B cell (primary cell): ENCODE results near the gene YWHAE. TPM values are rescaled to one million over a fixed set of nuclear protein-coding genes. Genes with fewer than 3 reads are reported as not detected.

ENCODE experiments used
- ATAC-seq: fragments of 200-7000 bp; cut with Tn5 transposase; one replicate; pipeline ENCODE4 v1.10.0; 2021; ENCODE audit warnings: low read depth, mild to moderate bottlenecking, moderate number of reproducible peaks, moderate library complexity
- CTCF ChIA-PET: fragments of 350-600 bp; sonication (Branson Sonifier 250); formaldehyde crosslinking; loops from one replicate; lab custom pipeline; 2021; ENCODE audit warnings: antibody characterized with exemption, inconsistent platforms; lab: Charles Lee
- POLR2A ChIA-PET: fragments of 350-600 bp; sonication (Branson Sonifier 250); formaldehyde crosslinking; loops from one replicate; lab custom pipeline; 2021; ENCODE audit warnings: antibody characterized with exemption; lab: Charles Lee
- DNase-seq: peaks from one replicate; pipeline ENCODE4 v3.0.0; 2013
- H2AFZ ChIP-seq: 2 replicates; pipeline ENCODE4 v1.6.1; 2012; ENCODE audit warnings: mild to moderate bottlenecking, low read depth, low read length; ENCODE audit not compliant: insufficient read depth, poor library complexity, severe bottlenecking
- H3K27ac ChIP-seq, 2 donors: 1 replicate in 1 of 2; 2 replicates in 1 of 2; pipeline ENCODE4 v1.5.1; 2012 to 2013; ENCODE audit warnings: low read length in 2 of 2, mild to moderate bottlenecking in 2 of 2, moderate library complexity in 1 of 2
- H3K27me3 ChIP-seq, 4 experiments: fragments of 200-600 bp in 1 of 4; sonication (generic) in 1 of 4; replicated peaks in 1 of 4; 1 replicate in 2 of 4; 2 replicates in 2 of 4; pipeline versions ENCODE4 v1.6.1 to v1.7.0; 2013 to 2016; ENCODE audit warnings: low read length in 3 of 4, mild to moderate bottlenecking in 2 of 4, mixed read lengths in 1 of 4, moderate library complexity in 1 of 4; ENCODE audit not compliant: insufficient read depth in 4 of 4, control insufficient read depth in 3 of 4; ENCODE audit errors: control extremely low read depth in 1 of 4
- H3K36me3 ChIP-seq, 2 experiments: replicated peaks in 1 of 2; 1 replicate in 1 of 2; 2 replicates in 1 of 2; pipeline versions ENCODE4 v1.6.1 to v1.7.1; 2013; ENCODE audit warnings: low read length in 1 of 2; ENCODE audit not compliant: insufficient read depth in 2 of 2, control insufficient read depth in 1 of 2; ENCODE audit errors: control extremely low read depth in 1 of 2, extremely low read depth in 1 of 2
- H3K4me1 ChIP-seq, 2 donors: fragments of 200-600 bp in 1 of 2; sonication (generic) in 1 of 2; 1 replicate in 1 of 2; 2 replicates in 1 of 2; pipeline versions ENCODE4 v1.5.1 to v1.6.1; 2013 to 2017; ENCODE audit warnings: low read length in 2 of 2; ENCODE audit not compliant: control insufficient read depth in 2 of 2, insufficient read depth in 2 of 2
- H3K4me2 ChIP-seq: replicated peaks from 2 replicates; pipeline ENCODE3; 2012; ENCODE audit warnings: mild to moderate bottlenecking, low read depth, low read length; ENCODE audit not compliant: poor library complexity, severe bottlenecking
- H3K4me3 ChIP-seq, 5 experiments: fragments of 200-600 bp in 1 of 5; sonication (generic) in 1 of 5; 1 replicate in 3 of 5; 2 replicates in 2 of 5; pipeline versions ENCODE4 v1.5.1 to v1.7.0; 2011 to 2016; ENCODE audit warnings: low read length in 4 of 5, mild to moderate bottlenecking in 4 of 5, low read depth in 2 of 5, control low read depth in 1 of 5, moderate library complexity in 1 of 5; ENCODE audit not compliant: insufficient read depth in 1 of 5; ENCODE audit errors: control extremely low read depth in 1 of 5, extremely low read depth in 1 of 5
- H3K79me2 ChIP-seq: fragments of 200-600 bp; sonication (generic); one replicate; pipeline ENCODE4 v1.6.0; 2016; ENCODE audit warnings: low read length; ENCODE audit not compliant: control insufficient read depth, insufficient read depth
- H3K9ac ChIP-seq: fragments of 200-600 bp; sonication (generic); 2 replicates; pipeline ENCODE4 v1.6.1; 2017; ENCODE audit warnings: mild to moderate bottlenecking, low read length, moderate library complexity
- H3K9me3 ChIP-seq, 3 donors: one replicate each; pipeline versions ENCODE4 v1.6.1 to v1.7.1; 2013; ENCODE audit warnings: low read length in 2 of 3; ENCODE audit not compliant: control insufficient read depth in 2 of 3, insufficient read depth in 1 of 3; ENCODE audit errors: control extremely low read depth in 1 of 3
- H4K20me1 ChIP-seq: 2 replicates; pipeline ENCODE4 v1.6.0; 2012; ENCODE audit warnings: mild to moderate bottlenecking, low read length; ENCODE audit not compliant: insufficient read depth, control insufficient read depth, poor library complexity, severe bottlenecking
- H3K27ac Mint-ChIP-seq: one replicate; pipeline ENCODE4 v1.8.0; 2021; ENCODE audit warnings: mixed read lengths
- H3K27me3 Mint-ChIP-seq: one replicate; pipeline ENCODE4 v1.8.0; 2021; ENCODE audit warnings: mixed read lengths
- H3K4me1 Mint-ChIP-seq: one replicate; pipeline ENCODE4 v1.8.0; 2021; ENCODE audit warnings: mixed read lengths
- H3K4me3 Mint-ChIP-seq: one replicate; pipeline ENCODE4 v1.8.0; 2021; ENCODE audit warnings: mixed read lengths
- H3K9me3 Mint-ChIP-seq: one replicate; pipeline ENCODE4 v1.8.0; 2022; ENCODE audit warnings: mixed read lengths; ENCODE audit not compliant: insufficient read depth
- CTCF ChIP-seq: fragments of 200-600 bp; IDR thresholded peaks from one replicate; pipeline ENCODE4 v1.8.0; 2022; ENCODE audit warnings: antibody characterized with exemption, mild to moderate bottlenecking
- EZH2 ChIP-seq: IDR thresholded peaks from 2 replicates; pipeline ENCODE4 v1.6.1; 2012; ENCODE audit warnings: borderline replicate concordance, low read depth, mild to moderate bottlenecking, moderate library complexity, low read length; ENCODE audit not compliant: insufficient read depth, poor library complexity, severe bottlenecking
- WGBS: methylation state at CpG from one replicate; pipeline ENCODE4 v1.1.5; 2013; ENCODE audit warnings: missing lambda C conversion rate; ENCODE audit not compliant: insufficient coverage; 5-methylcytosine and 5-hydroxymethylcytosine counted together
- intact Hi-C: fragments of 100-400 bp; cut with micrococcal nuclease; formaldehyde crosslinking; loops from one replicate; pipeline ENCODE4 v1.10.0; 2022
- polyA plus RNA-seq: library from polyadenylated mRNA; depleted of rRNA; stranded (reverse); fragments of >200 nt; gene quantifications from 2 replicates; pipeline ENCODE4 v1.2.3, GENCODE V29; 2012
- total RNA-seq, 2 donors: library from RNA; stranded (reverse); fragments of 120-200 nt in 1 of 2; gene quantifications; 1 replicate in 1 of 2; 2 replicates in 1 of 2; pipeline versions ENCODE4 v1.2.3 to v1.2.4, GENCODE V29; 2013 to 2022

Gene YWHAE
- total and polyA plus RNA-seq, 2 donors (not counting 1 experiment from before 2014, with no cell fraction given): 54.3 to 149 TPM

- no peak for DNase-seq
- Mint-ChIP-seq H3K4me3 (no peak overlapping the region), H3K27ac (no peak overlapping the region), H3K4me1 (no peaks in the 10 kb centered on the region), H3K27me3 (peaks cover 10% of the 10 kb centered on the region), H3K9me3 (no peaks in the 10 kb centered on the region)
- Histone ChIP-seq H3K4me1 (no peaks in the 10 kb centered on the region), H4K20me1 (no peaks in the 10 kb centered on the region), H3K4me2 (no peak overlapping the region), H3K79me2 (no peaks in the 10 kb centered on the region), H3K9me3 (no peaks in the 10 kb centered on the region), H3K27ac (no peak overlapping the region), H3K36me3 (no peaks in the 10 kb centered on the region), H2AFZ (no peak overlapping the region), H3K4me3 (no peak overlapping the region), H3K9ac (no peak overlapping the region), H3K27me3 (no peaks in the 10 kb centered on the region)
- intact Hi-C loops: no loop called here
- TF ChIP-seq EZH2: no peak
- no peak for TF ChIP-seq CTCF
- ChIA-PET CTCF (interaction anchor here (1.4 to 1.8 kb wide), 2 partner anchors 9 to 10 kb away, joined by 3 to 6 read pairs; no protein-coding TSS in a partner anchor), POLR2A (no interaction called here)
- ATAC-seq: no peak
- 65% methylated on average over 8 of the region's 10 CpGs for WGBS
These were observed 77.5 kb downstream of the YWHAE start for GRCh38 chr17:1322480-1322879.

- ATAC-seq (no peak), DNase-seq (no peak)
- no peaks in the 10 kb centered on the region for H3K4me1 ChIP-seq
- 77% methylated on average over 5 of the region's 6 CpGs for WGBS
- H3K4me3 ChIP-seq: no peak overlapping the region
- ChIA-PET POLR2A (no interaction called here), CTCF (interaction anchor here (1.4 to 1.8 kb wide), 2 partner anchors 9 to 10 kb away, joined by 3 to 6 read pairs; no protein-coding TSS in a partner anchor)
- H3K4me1 Mint-ChIP-seq: no peaks in the 10 kb centered on the region
- no peak overlapping the region for H3K27ac ChIP-seq
- no peaks in the 10 kb centered on the region for H3K27me3 ChIP-seq
- H4K20me1 ChIP-seq: no peaks in the 10 kb centered on the region
- no peaks in the 10 kb centered on the region for H3K79me2 ChIP-seq
- H2AFZ ChIP-seq: no peak overlapping the region
- intact Hi-C loops: no loop called here
- H3K9me3 Mint-ChIP-seq: no peaks in the 10 kb centered on the region
- no peak for TF ChIP-seq CTCF
- no peak for TF ChIP-seq EZH2
- no peak overlapping the region for H3K27ac Mint-ChIP-seq
- no peak overlapping the region for H3K9ac ChIP-seq
- no peak overlapping the region for H3K4me2 ChIP-seq
- H3K27me3 Mint-ChIP-seq: peaks cover 10% of the 10 kb centered on the region
- no peaks in the 10 kb centered on the region for H3K9me3 ChIP-seq
- H3K4me3 Mint-ChIP-seq: no peak overlapping the region
- H3K36me3 ChIP-seq: no peaks in the 10 kb centered on the region
These were observed 78.0 kb downstream of the YWHAE start for GRCh38 chr17:1322014-1322428.
